Spinal cord (tissue), 10 donors: ENCODE measurements around the gene SND1. TPM values are rescaled to one million over a fixed set of nuclear protein-coding genes. Genes with fewer than 3 reads are reported as not detected.

ENCODE experiments used
- DNase-seq, 6 donors: peaks; one replicate each; pipeline versions ENCODE4 v3.0.0 to v3.0.0-alpha.2; 2013 to 2015; ENCODE audit warnings: low spot score in 6 of 6, low read depth in 4 of 6
- H3K27ac ChIP-seq: one replicate; pipeline ENCODE4 v1.5.1; 2013; ENCODE audit warnings: low read depth, low read length, control low read depth
- H3K27me3 ChIP-seq: one replicate; pipeline ENCODE4 v1.6.1; 2013; ENCODE audit warnings: low read length; ENCODE audit not compliant: control insufficient read depth, insufficient read depth
- H3K36me3 ChIP-seq: one replicate; pipeline ENCODE4 v1.6.1; 2013; ENCODE audit warnings: low read length; ENCODE audit not compliant: control insufficient read depth, insufficient read depth
- H3K4me1 ChIP-seq: one replicate; pipeline ENCODE4 v1.6.1; 2013; ENCODE audit warnings: low read length; ENCODE audit not compliant: control insufficient read depth, insufficient read depth
- H3K4me3 ChIP-seq: one replicate; pipeline ENCODE4 v1.5.1; 2013; ENCODE audit warnings: low read depth, low read length, control low read depth
- H3K9me3 ChIP-seq: one replicate; pipeline ENCODE4 v1.6.1; 2013; ENCODE audit warnings: low read length; ENCODE audit not compliant: control insufficient read depth, insufficient read depth
- WGBS: methylation state at CpG from one replicate; pipeline ENCODE4 v1.1.5; 2013; ENCODE audit warnings: missing lambda C conversion rate; ENCODE audit not compliant: insufficient coverage; 5-methylcytosine and 5-hydroxymethylcytosine counted together
- polyA plus RNA-seq, 2 donors: library from polyadenylated mRNA; unstranded; fragments of 120-200 nt; gene quantifications; one replicate each; pipeline ENCODE4 v1.2.1, GENCODE V29; 2013; ENCODE audit not compliant: insufficient read length in 2 of 2
- total RNA-seq, 2 donors: library from RNA; depleted of rRNA in 1 of 2; stranded (reverse); fragments of 120-200 nt in 1 of 2; fragments of >200 nt in 1 of 2; gene quantifications; one replicate each; pipeline versions ENCODE4 v1.2.3 to v1.2.4, GENCODE V29; 2013 to 2014
- donor health status: healthy.

The SND1 gene
- total and polyA plus RNA-seq, 4 donors: 72.1 to 125 (median 91.3) TPM

GRCh38 chr7:128129224-128129864 is 477.4 kb downstream of the SND1 start:
- WGBS: 95% methylated on average over 6 of the region's 12 CpGs
- no peak for DNase-seq
- H3K27me3 ChIP-seq: peaks cover 2% of the 10 kb centered on the region
- no peaks in the 10 kb centered on the region for H3K4me1 ChIP-seq
- no peaks in the 10 kb centered on the region for H3K9me3 ChIP-seq
- H3K4me3 ChIP-seq: no peak overlapping the region
- no peaks in the 10 kb centered on the region for H3K36me3 ChIP-seq
- no peak overlapping the region for H3K27ac ChIP-seq

GRCh38 chr7:128131115-128131514 is 479.1 kb downstream of the SND1 start:
- no CpG with 5 or more reads among the region's 2 CpGs for WGBS
- no peak for DNase-seq
- no peaks in the 10 kb centered on the region for H3K36me3 ChIP-seq
- H3K27me3 ChIP-seq: peaks cover 12% of the 10 kb centered on the region
- peaks cover 13% of the 10 kb centered on the region for H3K4me1 ChIP-seq
- no peak overlapping the region for H3K27ac ChIP-seq
- no peak overlapping the region for H3K4me3 ChIP-seq
- H3K9me3 ChIP-seq: no peaks in the 10 kb centered on the region

GRCh38 chr7:128131731-128132130 is 479.7 kb downstream of the SND1 start:
- no peak overlapping the region for H3K27ac ChIP-seq
- no peaks in the 10 kb centered on the region for H3K36me3 ChIP-seq
- WGBS: 37% methylated on average over 2 of the region's 4 CpGs
- no peaks in the 10 kb centered on the region for H3K9me3 ChIP-seq
- no peak overlapping the region for H3K4me3 ChIP-seq
- peaks cover 12% of the 10 kb centered on the region for H3K27me3 ChIP-seq
- H3K4me1 ChIP-seq: peaks cover 18% of the 10 kb centered on the region
- DNase-seq: no peak

- WGBS: 86% methylated on average over 4 of the region's 9 CpGs
Observed at GRCh38 chr7:128132426-128133069, 480.6 kb downstream of the SND1 start.

GRCh38 chr7:128135159-128135514 is 483.1 kb downstream of the SND1 start:
- H3K27me3 ChIP-seq: peaks cover 16% of the 10 kb centered on the region
- peak in 2 of 6 donors; percentile 44 to 67 for DNase-seq

More at GRCh38 chr7:128132426-128133069, 480.6 kb downstream of the SND1 start:
- Histone ChIP-seq H3K4me1 (peaks cover 18% of the 10 kb centered on the region), H3K27ac (no peak overlapping the region), H3K9me3 (no peaks in the 10 kb centered on the region), H3K27me3 (peaks cover 16% of the 10 kb centered on the region), H3K36me3 (no peaks in the 10 kb centered on the region), H3K4me3 (no peak overlapping the region)
- DNase-seq: no peak

GRCh38 chr7:128135515-128136214 is 483.7 kb downstream of the SND1 start:
- peak in 3 of 6 donors; percentile 45 to 87 (median 81) for DNase-seq
- Histone ChIP-seq H3K27me3 (peaks cover 16% of the 10 kb centered on the region), H3K4me1 (peaks cover 18% of the 10 kb centered on the region), H3K36me3 (no peaks in the 10 kb centered on the region), H3K27ac (no peak overlapping the region), H3K4me3 (peak overlapping the region; percentile 50), H3K9me3 (peaks cover 2% of the 10 kb centered on the region)
- WGBS: 0% methylated on average over 51 of the region's 57 CpGs

More at GRCh38 chr7:128135159-128135514, 483.1 kb downstream of the SND1 start:
- Histone ChIP-seq H3K4me3 (peak overlapping the region; percentile 50), H3K27ac (no peak overlapping the region), H3K36me3 (no peaks in the 10 kb centered on the region), H3K4me1 (peaks cover 18% of the 10 kb centered on the region), H3K9me3 (no peaks in the 10 kb centered on the region)
- WGBS: 17% methylated on average over 2 of the region's 6 CpGs

- peaks cover 16% of the 10 kb centered on the region for H3K27me3 ChIP-seq
- no peaks in the 10 kb centered on the region for H3K36me3 ChIP-seq
- peaks cover 2% of the 10 kb centered on the region for H3K9me3 ChIP-seq
- peaks cover 18% of the 10 kb centered on the region for H3K4me1 ChIP-seq
- peak in 2 of 6 donors; percentile 58 to 73 for DNase-seq
- H3K27ac ChIP-seq: no peak overlapping the region
- under 1% methylated on average over 13 of the region's 22 CpGs for WGBS
- H3K4me3 ChIP-seq: peak overlapping the region; percentile 50
Observed at GRCh38 chr7:128136215-128136597, 484.2 kb downstream of the SND1 start.

GRCh38 chr7:128137181-128137580 is 485.2 kb downstream of the SND1 start:
- 63% methylated on average over 9 of the region's 9 CpGs for WGBS
- H3K27me3 ChIP-seq: peaks cover 16% of the 10 kb centered on the region
- DNase-seq: no peak

GRCh38 chr7:128139406-128139805 is 487.4 kb downstream of the SND1 start:
- no CpG with 5 or more reads among the region's 3 CpGs for WGBS
- no peak overlapping the region for H3K27ac ChIP-seq
- peaks cover 18% of the 10 kb centered on the region for H3K4me1 ChIP-seq
- H3K9me3 ChIP-seq: peaks cover 2% of the 10 kb centered on the region
- H3K27me3 ChIP-seq: peaks cover 14% of the 10 kb centered on the region
- H3K36me3 ChIP-seq: no peaks in the 10 kb centered on the region
- no peak overlapping the region for H3K4me3 ChIP-seq
- no peak for DNase-seq

More at GRCh38 chr7:128137181-128137580, 485.2 kb downstream of the SND1 start:
- H3K9me3 ChIP-seq: peaks cover 2% of the 10 kb centered on the region
- H3K36me3 ChIP-seq: no peaks in the 10 kb centered on the region
- no peak overlapping the region for H3K27ac ChIP-seq
- no peak overlapping the region for H3K4me3 ChIP-seq
- H3K4me1 ChIP-seq: peaks cover 18% of the 10 kb centered on the region
